KG1 (cell line): ENCODE data around the gene S100A8.

Source experiments
- DNase-seq: peaks from one replicate; lab custom pipeline; 2025; lab: John Stamatoyannopoulos, UW

Gene S100A8

DNA sequence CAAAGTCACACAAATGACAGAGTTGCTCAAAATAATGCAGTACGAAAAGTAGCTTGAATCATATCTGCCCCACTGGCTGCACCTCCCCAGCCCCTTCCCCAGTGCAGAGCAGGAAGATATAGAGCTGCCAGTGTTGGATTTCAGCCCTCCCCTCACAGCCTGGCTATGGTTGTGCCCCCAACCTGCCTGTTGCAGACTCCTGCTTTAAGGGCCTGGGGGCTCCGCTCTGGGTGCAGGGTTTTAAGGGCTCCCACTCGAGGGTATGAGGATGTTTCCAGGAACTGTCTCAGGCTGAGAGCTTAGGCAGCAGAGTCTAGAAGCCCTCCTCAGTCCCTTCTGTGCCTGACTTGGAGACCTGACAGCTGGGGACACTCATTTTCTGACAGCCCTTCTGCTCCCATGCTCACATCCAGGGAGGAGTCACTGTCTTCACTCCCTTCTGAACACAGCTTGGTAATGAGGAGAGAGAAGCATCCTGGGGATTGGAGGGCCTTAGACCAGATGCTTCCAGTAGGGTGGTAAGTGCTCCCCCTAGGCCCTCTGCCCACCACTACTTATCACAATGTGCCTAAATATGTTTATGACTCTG, 28.6 kb downstream of the S100A8 start:
- no peak for DNase-seq

DNA sequence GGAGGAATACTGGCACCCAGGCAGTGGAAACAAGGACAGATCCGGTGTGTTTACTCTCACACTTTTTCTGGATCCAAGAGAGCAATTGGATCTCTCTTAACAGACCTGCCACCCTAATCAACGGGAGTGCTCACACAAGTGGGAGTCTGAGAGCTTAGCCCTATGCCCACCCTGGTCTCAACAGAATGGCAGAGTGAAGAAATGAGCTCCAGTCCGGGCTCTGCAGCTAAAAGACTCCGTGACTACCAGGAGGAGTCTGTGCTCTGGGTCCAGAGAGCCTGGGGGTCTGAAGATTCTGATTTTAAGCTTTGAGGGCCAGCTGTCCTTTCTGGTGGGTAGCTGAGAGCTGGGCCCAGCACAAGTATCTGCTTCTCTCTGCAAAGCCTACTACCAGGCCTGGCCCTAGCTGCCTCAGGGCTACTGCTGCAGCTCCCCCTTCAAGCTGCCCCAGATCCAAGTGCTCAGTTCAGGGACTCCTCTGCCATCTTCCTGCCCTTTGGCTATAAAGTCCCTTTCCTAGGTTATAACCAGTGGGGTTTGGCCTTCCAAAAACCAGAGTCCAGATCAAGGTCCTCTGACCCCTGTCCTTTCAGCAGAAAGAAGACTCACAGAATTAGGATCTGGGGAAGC, 29.3 kb downstream of the S100A8 start:
- no peak for DNase-seq

DNA sequence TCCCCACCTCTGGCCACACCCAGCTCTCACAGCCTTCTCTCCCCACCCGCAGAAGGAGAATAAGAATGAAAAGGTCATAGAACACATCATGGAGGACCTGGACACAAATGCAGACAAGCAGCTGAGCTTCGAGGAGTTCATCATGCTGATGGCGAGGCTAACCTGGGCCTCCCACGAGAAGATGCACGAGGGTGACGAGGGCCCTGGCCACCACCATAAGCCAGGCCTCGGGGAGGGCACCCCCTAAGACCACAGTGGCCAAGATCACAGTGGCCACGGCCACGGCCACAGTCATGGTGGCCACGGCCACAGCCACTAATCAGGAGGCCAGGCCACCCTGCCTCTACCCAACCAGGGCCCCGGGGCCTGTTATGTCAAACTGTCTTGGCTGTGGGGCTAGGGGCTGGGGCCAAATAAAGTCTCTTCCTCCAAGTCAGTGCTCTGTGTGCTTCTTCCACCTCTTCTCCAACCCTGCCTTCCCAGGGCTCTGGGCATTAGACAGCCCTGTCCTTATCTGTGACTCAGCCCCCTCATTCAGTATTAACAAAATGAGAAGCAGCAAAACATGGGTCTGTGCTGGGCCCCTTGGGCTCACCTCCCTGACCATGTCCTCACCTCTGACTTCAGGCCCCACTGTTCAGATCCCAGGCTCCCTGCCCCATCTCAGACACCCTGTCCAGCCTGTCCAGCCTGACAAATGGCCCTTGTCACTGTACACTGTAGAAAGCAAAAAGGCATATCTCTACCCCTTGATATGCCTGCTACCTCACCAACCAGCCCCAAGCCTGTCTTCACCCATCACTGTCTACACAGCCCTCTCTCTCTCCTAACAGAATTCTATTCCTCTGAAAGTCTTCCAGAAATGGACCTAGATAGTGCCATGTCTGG, 30.0 kb downstream of the S100A8 start:
- no peak for DNase-seq

DNA sequence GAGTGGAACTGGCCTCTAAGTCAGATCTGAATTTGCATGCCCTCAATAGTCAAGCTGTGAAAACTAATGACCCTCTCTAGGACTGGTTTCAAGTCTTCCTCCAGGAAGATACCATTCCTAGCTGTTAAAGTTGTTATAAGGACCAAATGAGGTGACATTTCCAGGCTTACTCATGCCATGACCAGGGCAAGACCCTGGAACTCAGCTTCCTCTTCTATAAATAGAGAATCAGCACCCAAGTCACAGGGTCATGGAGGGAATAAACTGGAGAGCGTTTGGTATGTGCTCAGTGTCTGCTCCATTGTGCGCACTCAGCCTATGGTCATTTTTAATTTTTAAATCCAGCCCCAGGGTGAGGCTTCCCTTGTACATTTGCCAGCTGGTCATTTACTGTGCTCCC, 30.7 kb downstream of the S100A8 start:
- no peak for DNase-seq

DNA sequence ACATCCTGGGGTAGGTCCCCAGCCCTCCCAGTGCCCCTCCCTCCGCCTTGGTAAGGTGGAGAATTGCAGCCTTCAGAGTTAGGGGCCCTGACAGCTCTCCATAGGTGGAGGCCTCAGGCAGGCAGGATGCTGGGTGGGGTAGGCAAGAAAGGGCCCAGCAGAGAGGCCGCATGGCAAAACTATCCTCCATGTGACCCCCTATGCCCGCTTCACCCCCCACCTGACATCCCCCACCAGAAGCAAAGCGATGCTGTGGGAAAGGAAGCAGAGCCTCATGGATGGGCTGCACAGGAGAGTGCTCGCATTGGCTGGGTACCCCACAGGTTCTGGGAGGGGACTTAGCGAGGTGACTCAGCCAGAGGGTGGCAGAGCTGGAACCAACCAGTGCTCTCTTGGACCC, 31.6 kb downstream of the S100A8 start:
- DNase-seq: no peak

DNA sequence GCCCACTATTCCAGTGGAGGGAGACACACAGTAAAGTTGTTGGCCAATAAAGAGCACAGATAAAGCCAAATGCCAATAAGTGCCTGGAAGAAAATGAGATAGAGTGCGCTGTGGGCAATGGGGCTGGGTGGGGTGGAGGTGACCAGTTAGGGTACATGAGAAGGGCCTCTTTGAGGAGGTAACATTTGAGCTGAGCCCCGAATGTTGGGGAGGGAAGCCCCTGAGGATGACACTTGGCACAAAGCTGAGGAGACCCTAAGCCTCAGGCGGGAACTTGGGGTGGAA, 32.2 kb downstream of the S100A8 start:
- DNase-seq: no peak

DNA sequence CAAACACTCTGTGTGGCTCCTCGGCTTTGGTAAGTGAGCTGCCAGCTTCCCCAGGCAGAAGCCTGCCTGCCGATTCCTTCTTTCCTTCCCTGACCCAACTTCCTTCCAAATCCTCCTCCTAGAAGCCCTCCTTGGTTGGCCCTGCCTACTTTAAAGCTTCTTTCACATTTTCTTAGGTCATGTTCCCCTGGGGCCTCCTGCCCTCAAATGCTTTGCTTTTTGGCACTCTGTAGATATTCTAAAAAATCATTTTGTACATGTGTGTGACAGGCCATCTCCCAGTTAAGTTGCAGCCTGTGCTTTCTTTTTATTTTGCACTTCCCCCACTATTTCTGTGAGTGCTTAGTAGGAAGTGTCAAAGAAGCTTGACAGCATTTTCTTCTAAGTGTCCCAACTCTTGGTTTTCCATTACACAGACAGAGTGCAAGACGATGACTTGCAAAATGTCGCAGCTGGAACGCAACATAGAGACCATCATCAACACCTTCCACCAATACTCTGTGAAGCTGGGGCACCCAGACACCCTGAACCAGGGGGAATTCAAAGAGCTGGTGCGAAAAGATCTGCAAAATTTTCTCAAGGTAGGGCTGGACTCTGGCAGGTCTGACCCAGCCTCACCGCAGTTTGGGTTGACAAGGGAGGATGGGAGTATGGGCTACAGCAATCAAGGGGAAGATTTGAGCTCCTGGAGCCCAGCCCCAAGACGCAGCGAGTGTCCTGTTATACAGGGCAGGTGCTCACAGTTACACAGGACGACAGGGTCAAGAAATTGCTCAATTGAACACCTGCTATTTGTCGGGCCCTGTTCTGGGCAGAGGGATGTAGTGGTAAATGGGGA, 32.8 kb downstream of the S100A8 start, which contains the start of gene S100A9:
Gene S100A9, plus strand, starts transcription at position 2 of the 838 bp plus-strand sequence. Its CDS starts 430 bp downstream, at position 432.
- DNase-seq: no peak

DNA sequence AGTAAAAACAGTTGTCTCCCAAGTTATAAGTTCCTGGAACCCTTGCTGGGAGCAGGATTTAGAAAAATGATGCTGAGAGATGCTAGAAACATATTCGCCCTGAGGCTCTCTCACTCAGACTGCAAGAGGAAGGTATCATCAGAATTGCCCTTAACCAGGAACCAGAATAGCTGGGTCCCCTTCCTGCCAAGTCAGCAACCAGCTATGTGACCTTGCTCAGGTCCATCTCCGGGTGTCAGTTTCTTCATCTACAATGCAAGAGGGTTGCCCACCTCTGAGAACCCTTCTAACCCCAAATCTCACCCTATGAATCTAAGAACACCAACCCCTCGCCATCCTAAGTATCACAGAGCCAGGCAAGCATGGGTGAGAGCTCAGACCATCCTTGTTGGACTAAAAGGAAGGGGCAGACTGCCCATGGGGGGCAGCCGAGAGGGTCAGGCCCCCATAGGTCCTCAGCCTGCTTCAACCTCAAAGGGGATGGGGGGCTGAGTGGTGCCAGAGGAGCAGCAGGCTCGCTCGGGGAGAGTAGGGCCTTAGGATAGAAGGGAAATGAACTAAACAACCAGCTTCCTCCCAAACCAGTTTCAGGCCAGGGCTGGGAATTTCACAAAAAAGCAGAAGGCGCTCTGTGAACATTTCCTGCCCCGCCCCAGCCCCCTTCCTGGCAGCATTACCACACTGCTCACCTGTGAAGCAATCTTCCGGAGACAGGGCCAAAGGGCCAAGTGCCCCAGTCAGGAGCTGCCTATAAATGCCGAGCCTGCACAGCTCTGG, 33.6 kb downstream of the S100A8 start:
- DNase-seq: no peak

DNA sequence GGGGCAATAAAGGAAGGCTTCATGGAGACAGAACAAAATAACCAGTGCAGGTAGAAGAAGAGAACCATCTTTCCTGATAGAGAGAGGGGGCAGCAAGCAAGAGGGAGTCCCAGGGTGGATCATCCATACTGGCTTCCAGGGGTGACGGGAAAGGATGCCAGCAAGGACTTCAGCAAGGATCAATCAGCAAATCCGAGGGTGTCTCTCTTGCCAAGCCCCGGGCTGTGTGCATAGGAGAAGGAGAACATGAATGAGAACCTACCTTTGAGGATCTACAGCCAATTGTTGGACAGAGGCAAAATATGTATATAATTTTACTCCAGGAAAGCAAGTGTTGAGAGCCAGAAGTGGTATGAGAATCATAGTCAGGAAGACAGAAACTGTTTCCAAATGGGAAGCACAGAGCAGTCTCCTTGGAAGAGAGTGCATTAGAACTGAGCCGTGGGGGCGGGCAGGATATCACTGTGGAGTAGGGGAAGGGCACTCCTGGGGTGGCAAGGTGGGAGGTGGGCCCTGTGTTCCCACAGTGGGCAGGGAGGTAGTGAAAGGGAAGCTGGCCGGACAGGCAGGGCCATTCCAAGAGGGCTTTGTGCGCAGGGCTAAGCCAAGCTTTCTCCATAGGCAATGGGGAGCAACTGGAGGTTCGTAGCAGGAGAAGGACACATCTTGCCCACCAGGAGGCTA, 34.3 kb downstream of the S100A8 start:
- no peak for DNase-seq

DNA sequence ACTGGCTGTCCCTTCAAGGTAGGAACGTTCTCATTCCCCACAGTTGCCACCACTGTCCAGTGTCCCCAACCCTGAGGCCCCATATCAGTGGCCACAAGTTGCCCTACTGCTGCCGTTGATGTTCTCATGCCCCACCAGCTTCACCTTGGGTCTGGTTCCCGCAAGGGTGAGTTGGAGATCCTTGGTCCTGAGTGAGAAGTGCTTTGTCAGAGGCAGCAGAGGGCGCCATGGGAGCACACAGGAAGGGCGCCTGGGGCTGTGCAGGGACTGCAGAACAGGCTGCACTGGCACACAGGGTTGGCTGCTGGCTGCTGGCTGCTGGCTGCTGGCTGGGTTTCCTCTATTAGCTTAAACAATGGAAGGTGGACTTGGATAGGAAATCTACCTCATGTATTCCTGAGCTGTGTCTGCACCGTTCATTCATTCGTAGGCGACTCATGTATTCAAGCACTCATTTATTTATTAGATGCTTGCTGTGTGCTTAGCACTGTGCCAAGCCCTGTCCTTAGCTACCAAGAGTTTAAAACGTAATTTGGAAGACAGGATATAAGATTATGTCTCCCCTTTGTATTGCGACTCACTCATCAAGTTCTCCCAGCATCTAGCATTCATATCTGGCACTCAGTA, 35.3 kb downstream of the S100A8 start:
- peak; percentile 16 for DNase-seq

DNA sequence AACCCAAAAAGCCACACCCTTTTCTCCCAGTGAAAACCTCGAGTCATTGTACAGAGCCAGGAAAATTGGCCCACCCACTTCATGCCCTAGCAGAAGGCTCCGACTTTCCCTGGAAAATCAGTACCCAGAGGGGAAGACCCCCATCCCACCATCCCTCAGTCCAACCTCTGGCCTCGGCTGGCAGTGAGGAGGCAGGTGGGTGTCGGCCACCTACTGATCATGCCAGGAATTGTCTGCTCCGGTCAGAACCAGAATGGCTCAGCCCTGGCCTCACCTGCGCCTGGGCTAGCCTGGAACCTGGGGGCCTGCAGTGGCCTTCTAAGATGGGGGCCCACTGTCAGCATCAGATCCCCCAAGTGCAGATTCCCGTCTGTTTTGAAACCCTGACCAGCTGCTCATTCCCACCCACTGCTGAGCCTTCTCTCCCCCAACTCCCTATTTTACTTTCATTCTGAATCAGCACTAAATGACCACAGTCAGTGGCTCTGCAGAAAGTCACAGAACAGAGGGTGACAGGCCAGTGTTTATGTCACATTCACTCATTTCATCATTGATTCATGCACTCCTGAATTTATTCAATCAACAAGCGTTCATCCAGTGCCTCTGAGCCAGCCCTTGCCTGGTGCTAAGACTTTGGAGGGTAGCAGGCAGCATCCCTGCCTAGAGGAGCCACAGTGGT, 36.2 kb downstream of the S100A8 start:
- no peak for DNase-seq

DNA sequence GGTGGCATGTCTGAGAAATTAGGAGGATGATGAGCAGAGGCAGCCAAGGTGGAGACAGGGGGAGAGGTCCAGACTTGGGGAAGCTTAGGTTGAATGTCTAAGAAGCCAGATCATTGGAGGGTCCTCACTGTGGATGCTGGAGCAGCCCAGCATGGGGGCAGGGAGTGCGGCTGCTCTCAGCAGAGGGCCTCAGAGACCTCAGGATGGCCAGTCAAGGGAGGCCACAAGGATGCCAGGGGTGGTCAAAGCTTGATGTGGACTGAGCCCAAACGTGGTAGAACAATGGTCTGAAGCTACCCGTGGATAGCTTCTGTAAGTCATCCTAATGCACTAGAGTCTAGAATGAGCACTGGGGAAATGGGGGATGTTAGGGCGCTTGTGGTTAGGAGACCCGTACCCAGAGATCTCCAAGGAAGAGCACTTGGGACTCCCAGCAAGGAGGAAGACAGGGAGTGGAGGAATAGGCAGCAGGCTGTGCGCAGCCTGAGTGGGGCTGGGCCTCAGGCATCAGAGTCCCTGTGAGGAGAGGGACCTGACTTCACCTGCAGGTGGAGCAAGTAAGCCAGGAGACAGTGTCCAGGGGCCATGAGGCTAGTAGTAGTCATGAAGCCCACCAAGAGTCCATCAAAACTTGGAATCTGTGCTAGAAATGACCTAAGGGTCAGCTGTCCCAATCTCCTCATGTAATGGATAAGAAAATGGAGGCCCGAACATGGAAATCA, 37.5 kb downstream of the S100A8 start:
- no peak for DNase-seq

DNA sequence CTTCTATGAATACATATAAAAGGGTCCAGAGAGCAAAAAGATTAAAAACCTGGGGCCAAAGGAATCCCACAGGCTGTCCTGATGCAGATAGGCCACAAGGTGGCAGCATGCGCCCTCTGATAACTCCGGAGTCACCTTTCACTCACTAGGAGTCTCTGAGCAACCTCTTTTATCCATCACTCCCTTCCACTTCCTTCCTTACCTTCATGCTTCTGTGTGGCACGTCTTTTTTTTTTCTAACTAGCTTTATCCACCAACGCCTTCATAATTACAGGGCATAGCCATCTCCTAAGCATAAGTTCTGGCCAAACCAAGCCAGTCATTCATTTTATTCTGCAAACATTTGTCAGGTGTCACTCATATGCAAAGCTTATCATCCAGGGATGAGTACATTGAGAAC, 38.4 kb downstream of the S100A8 start:
- DNase-seq: no peak

DNA sequence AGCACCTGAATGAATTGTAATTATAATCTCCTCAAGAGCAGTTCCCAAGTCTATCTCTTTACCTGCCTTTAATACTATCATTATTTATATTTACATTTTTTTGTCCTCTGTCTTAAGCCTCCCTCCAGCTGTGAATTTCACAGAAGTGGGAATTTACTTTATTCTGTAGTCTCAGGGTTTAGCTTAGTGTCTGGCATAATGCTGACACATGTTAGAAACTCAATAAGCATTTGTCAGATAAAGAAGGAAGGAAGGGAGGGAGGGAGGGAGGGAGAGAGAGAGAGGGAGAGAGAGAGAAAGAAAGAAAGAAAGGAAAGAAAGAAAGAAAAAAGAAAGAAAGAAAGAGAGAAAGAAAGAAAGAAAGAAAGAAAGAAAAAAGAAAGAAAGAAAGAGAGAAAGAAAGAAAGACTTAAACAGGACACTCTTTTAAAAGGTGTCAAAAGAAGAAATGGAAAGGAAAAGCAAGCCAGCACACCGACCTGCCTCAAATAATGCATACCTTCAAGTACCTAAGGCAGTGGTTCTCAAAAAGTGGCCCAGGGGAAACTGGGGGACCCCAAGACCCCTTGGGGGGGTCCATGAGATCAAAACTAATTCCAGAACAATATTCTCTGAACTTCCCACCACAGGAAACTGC, 40.4 kb downstream of the S100A8 start:
- no peak for DNase-seq

DNA sequence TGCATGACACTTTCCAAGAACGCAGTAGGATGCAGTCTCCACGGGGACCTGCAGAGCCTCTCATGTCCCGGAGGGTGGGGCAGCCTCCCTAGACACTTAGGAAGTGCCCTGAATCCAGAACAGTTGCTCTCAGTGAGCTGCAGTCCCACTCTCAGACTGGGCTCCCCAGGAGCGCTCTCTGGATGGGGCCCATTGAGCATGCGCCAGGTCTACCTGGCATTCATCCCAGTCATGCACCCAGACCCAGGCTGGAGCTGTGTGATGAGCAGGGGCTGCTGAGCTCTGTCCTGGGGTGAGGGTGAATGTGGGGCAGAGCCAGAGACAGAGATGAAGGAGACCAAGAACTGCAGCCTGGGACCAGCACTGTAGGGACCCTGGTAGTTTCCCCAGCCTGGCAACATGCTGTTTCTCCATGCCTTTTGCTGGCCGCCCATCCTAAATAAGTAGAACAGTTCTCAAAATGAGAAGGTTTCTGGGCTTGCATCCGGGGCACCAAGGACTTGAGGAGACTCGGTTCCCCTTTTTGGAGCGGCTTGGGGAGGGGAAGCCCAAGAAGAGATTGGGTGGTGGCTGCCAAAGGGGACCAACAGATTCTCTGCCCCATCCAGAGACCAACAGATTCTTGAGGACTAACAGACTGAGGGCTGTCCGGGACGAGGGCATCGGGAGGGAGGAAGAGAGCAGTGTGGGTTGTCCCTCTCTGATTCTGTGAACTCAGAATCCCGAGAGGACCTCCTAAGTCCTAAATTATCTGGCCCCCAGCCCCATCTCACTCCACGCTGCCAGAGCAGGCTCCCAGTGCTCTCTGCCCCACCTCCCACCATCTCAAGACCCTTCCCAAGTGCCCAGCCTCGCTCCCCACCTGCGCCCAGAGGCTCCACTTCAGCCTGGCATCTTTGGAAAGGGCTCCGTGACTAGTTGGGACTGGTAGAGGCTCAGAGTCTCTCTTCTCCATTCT, 41.2 kb downstream of the S100A8 start:
- DNase-seq: no peak

DNA sequence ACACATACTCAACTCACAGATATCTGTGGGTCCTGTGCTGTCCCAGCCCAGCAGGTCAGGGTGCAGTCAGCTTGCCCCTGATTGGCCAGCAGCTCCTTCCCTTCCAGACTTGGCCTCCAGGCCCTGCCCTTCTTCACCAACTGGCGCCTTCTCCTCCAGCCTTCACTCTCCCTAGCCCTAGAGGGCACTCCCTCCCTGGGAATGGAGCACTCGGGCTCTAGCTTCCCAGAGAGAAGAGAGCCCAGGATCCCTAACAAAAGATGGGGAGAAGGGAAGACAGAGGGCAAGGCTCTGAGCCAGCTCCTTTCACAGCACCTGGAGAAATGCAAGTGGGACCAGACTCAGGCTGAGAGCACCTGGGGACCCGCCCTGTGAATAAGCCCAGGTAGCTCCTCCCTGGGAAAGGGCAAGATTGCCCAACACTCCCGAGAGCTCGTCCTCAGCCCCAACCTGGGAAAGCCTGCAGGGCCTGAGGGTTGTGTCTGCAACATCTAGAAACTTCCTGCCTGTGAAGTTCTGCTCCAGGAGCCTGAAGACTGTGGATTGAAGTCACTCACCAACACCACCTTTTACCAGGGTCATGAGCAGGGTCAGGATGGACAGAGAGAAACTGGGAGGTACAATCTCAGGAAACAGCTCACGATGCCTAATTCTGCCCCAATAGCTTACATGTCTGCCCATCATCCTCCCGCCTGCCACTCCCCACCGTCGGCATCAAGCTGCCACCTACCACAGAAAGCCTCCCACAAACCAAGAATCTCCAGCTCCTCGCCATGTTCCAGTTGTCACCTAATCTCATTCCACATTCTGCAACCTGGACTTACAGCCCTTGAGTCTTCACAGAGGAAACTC, 42.1 kb downstream of the S100A8 start, which contains the start of gene PGLYRP4:
Gene PGLYRP4, minus strand, starts transcription at position 331 of the 852 bp plus-strand sequence. CDS start 909 bp downstream, outside the sequence.
- DNase-seq: no peak
